HepG2 (cell line): ENCODE measurements around the gene DNAJC12. TPM values are rescaled to one million over a fixed set of nuclear protein-coding genes. Genes with fewer than 3 reads are reported as not detected.

Experiments used
- ATAC-seq: fragments of 200-7000 bp; cut with Tn5 transposase; 3 replicates; pipeline ENCODE4 v1.9.1; 2020; ENCODE audit warnings: mild to moderate bottlenecking, moderate library complexity
- BruUV-seq: library from RNA; stranded (reverse); fragments of 400-500 nt; replicated peaks from 2 replicates; lab custom pipeline; 2021; lab: Mats Ljungman, UMichigan
- CTCF ChIA-PET: fragments of 300-600 bp; formaldehyde crosslinking; extraction: SDS; loops from one replicate; lab custom pipeline; 2021; ENCODE audit warnings: low total read pairs, inconsistent platforms, low intra/inter-chr PET ratio; lab: Yijun Ruan, JAX
- POLR2A ChIA-PET: fragments of 350-600 bp; sonication (Branson Sonifier 250); formaldehyde crosslinking; loops from one replicate; lab custom pipeline; 2020; ENCODE audit warnings: antibody characterized with exemption, inconsistent platforms; lab: Yijun Ruan, JAX
- DNase-seq: peaks from one replicate; pipeline ENCODE4 v3.0.0-alpha.2; 2015; ENCODE audit warnings: low spot score
- FAIRE-seq: peaks from 3 replicates; lab custom pipeline; 2011; peaks lifted over from hg19 to GRCh38; lab: Jason Lieb, UNC
- H2AFZ ChIP-seq: one replicate; pipeline ENCODE4 v1.6.1; 2011; ENCODE audit warnings: low read length, inconsistent platforms
- H3K27ac ChIP-seq: fragments of 300-600 bp; 3 replicates; pipeline ENCODE4 v1.8.0; 2011; ENCODE audit warnings: mixed run types, mild to moderate bottlenecking, mixed read lengths, low read length, inconsistent platforms; ENCODE audit not compliant: insufficient read depth; ENCODE audit errors: extremely low read length
- H3K27me3 ChIP-seq, 2 experiments: fragments of 200-600 bp in 1 of 2; 2 replicates in 1 of 2; 3 replicates in 1 of 2; pipeline versions ENCODE4 v1.6.0 to v1.8.0; 2011; ENCODE audit warnings: low read length in 2 of 2, mild to moderate bottlenecking in 2 of 2, moderate library complexity in 2 of 2, inconsistent platforms in 1 of 2; ENCODE audit not compliant: insufficient read depth in 2 of 2, control insufficient read depth in 1 of 2
- H3K36me3 ChIP-seq, 2 experiments: fragments of 200-600 bp in 1 of 2; replicated peaks in 1 of 2; 2 replicates in 1 of 2; 3 replicates in 1 of 2; pipeline versions ENCODE4 v1.5.1 to v1.8.0; 2011; ENCODE audit warnings: low read length in 2 of 2, inconsistent platforms in 1 of 2; ENCODE audit not compliant: insufficient read depth in 2 of 2, control insufficient read depth in 1 of 2
- H3K4me1 ChIP-seq: 2 replicates; pipeline ENCODE4 v1.5.1; 2012; ENCODE audit warnings: low read length, inconsistent platforms; ENCODE audit not compliant: insufficient read depth
- H3K4me2 ChIP-seq: 2 replicates; pipeline ENCODE4 v1.6.0; 2011; ENCODE audit warnings: low read depth, low read length, inconsistent platforms
- H3K4me3 ChIP-seq, 3 experiments: fragments of 200-600 bp in 1 of 3; sonication (generic), shearing (Covaris generic) in 1 of 3; replicated peaks in 1 of 3; 2 replicates each; pipeline ENCODE4 v1.5.1; 2011 to 2016; ENCODE audit warnings: low read length in 3 of 3, inconsistent platforms in 2 of 3, low read depth in 2 of 3, mild to moderate bottlenecking in 2 of 3, control low read depth in 1 of 3, mixed read lengths in 1 of 3; ENCODE audit not compliant: insufficient read depth in 1 of 3
- H3K79me2 ChIP-seq: one replicate; pipeline ENCODE4 v1.6.1; 2011; ENCODE audit warnings: low read length, inconsistent platforms; ENCODE audit not compliant: insufficient read depth
- H3K9ac ChIP-seq: 2 replicates; pipeline ENCODE4 v1.6.0; 2011; ENCODE audit warnings: mild to moderate bottlenecking, low read depth, low read length, inconsistent platforms; ENCODE audit not compliant: insufficient read depth
- H3K9me3 ChIP-seq: 2 replicates; pipeline ENCODE4 v1.5.1; 2012; ENCODE audit warnings: mild to moderate bottlenecking, low read length
- H4K20me1 ChIP-seq: 2 replicates; pipeline ENCODE4 v1.6.0; 2011; ENCODE audit warnings: inconsistent platforms, mild to moderate bottlenecking, low read length, moderate library complexity; ENCODE audit not compliant: insufficient read depth
- AKAP8 ChIP-seq: sonication (generic); formaldehyde crosslinking; IDR thresholded peaks from 2 replicates; pipeline ENCODE4 v1.5.1; 2020; ENCODE audit warnings: mild to moderate bottlenecking, missing genetic modification reagents
- HMGA1 ChIP-seq: sonication (generic); formaldehyde crosslinking; conservative IDR thresholded peaks from 2 replicates; pipeline ENCODE4 v1.4.0; 2020; ENCODE audit warnings: missing genetic modification reagents
- KLF11 ChIP-seq: IDR thresholded peaks from 2 replicates; pipeline ENCODE4 v1.6.1; 2016; ENCODE audit warnings: missing compliant biosample characterization
- TOE1 ChIP-seq: sonication (generic); formaldehyde crosslinking; IDR thresholded peaks from 2 replicates; pipeline ENCODE4 v1.4.0; 2020; ENCODE audit warnings: mild to moderate bottlenecking, missing genetic modification reagents
- ZNF468 ChIP-seq: sonication (generic); formaldehyde crosslinking; IDR thresholded peaks from 2 replicates; pipeline ENCODE4 v1.8.0; 2022; ENCODE audit warnings: mild to moderate bottlenecking, moderate library complexity, missing genetic modification reagents
- WGBS: methylation state at CpG from one replicate; pipeline ENCODE4 v1.1.6; 2017; ENCODE audit warnings: low lambda C conversion rate; 5-methylcytosine and 5-hydroxymethylcytosine counted together
- in situ Hi-C: cut with HindIII; loops from 2 replicates; pipeline ENCODE4 v1.10.0; 2017; ENCODE audit warnings: low pct_unique_long_range_greater_than_20kb; ENCODE audit not compliant: extremely low pct_ligation_motif_present
- intact Hi-C: fragments of 100-400 bp; cut with micrococcal nuclease; formaldehyde crosslinking; loops from one replicate; pipeline ENCODE4 v1.10.0; 2022; ENCODE audit not compliant: unreplicated experiment
- polyA plus RNA-seq, 8 experiments: library from polyadenylated mRNA; depleted of rRNA in 3 of 8; stranded (reverse) in 7 of 8; unstranded in 1 of 8; fragments of >200 nt; fragmentation: Illumina TruSeq in 4 of 8; extraction: Trizol in 4 of 8; gene quantifications; 2 replicates each; pipeline versions ENCODE4 v1.2.1 to v1.2.3, GENCODE V29; 2011 to 2016; ENCODE audit warnings: low read depth in 4 of 8, missing spikeins in 1 of 8, mixed read lengths in 1 of 8; ENCODE audit not compliant: insufficient read depth in 1 of 8
- total RNA-seq, 5 experiments: library from RNA; depleted of rRNA; stranded (reverse); fragments of >200 nt; fragmentation: Illumina TruSeq; extraction: Trizol; gene quantifications; 2 replicates each; pipeline ENCODE4 v1.2.3, GENCODE V29; 2016; ENCODE audit warnings: low read depth in 1 of 5
- TF ChIP-seq, protein P1 (sequence below): sonication (generic); formaldehyde crosslinking; conservative IDR thresholded peaks from 2 replicates; pipeline ENCODE4 v1.8.0; 2022; ENCODE audit warnings: low read depth, missing genetic modification reagents
- TF ChIP-seq, protein P2 (sequence below): IDR thresholded peaks from 2 replicates; pipeline ENCODE4 v1.6.1; 2016; ENCODE audit warnings: missing compliant biosample characterization, missing genetic modification reagents, borderline replicate concordance
- TF ChIP-seq, protein P3 (sequence below): IDR thresholded peaks from 2 replicates; pipeline ENCODE4 v1.6.1; 2016; ENCODE audit warnings: low read depth, borderline replicate concordance

The DNAJC12 gene
- total and polyA plus RNA-seq, 2 of the 13 experiments (the other 11 are each of a cell fraction or from before 2014, with no cell fraction given): 11.6 to 43.9 TPM

DNA sequence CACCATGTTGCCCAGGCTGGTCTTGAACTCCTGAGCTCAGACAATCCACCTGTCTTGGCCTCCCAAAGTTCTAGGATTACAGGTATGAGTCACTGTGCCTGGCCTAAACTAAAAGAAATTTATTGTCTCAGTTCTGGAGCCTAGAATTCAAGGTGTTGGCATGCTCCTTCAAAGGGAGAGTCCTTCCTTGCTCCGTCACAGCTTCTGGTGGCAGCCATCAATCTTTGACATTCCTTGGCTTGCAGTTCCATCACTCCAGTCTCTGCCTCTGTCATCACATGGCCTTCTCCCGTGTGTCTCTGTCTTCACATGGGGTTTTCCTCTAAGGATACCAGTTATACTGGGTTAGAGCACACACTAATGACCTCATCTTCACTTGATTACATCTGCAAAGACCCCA lies 55.5 kb downstream of the DNAJC12 start:
- ATAC-seq (no peak), FAIRE-seq (no peak)
- Histone ChIP-seq H3K27ac (no peak overlapping the region), H2AFZ (no peak overlapping the region), H3K9me3 (no peaks in the 10 kb centered on the region), H3K36me3 (no peaks in the 10 kb centered on the region), H3K79me2 (no peaks in the 10 kb centered on the region), H4K20me1 (no peaks in the 10 kb centered on the region), H3K4me1 (peaks cover 17% of the 10 kb centered on the region), H3K27me3 (no peaks in the 10 kb centered on the region), H3K9ac (no peak overlapping the region), H3K4me3 (no peak overlapping the region)
- ChIA-PET CTCF (interaction anchor here (1.1 kb wide), 1 partner anchor 85 kb away, joined by 3 read pairs; no protein-coding TSS in a partner anchor), POLR2A (no interaction called here)
- BruUV-seq: no TSS peak
- 29% methylated on average over 2 of the region's 2 CpGs for WGBS
- in situ Hi-C loops: loop anchor here (5.0 kb wide), 1 partner anchor 85 kb away; the partner anchor contains the start of gene CTNNA3
- intact Hi-C loops: loop anchor here (5.0 kb wide), 1 partner anchor 520 kb away; no protein-coding TSS in a partner anchor
- no peak for TF ChIP-seq TOE1 (CRISPR knock-in tag)
- TF ChIP-seq HMGA1: no peak
- TF ChIP-seq AKAP8: no peak
- TF ChIP-seq, protein P1, sequence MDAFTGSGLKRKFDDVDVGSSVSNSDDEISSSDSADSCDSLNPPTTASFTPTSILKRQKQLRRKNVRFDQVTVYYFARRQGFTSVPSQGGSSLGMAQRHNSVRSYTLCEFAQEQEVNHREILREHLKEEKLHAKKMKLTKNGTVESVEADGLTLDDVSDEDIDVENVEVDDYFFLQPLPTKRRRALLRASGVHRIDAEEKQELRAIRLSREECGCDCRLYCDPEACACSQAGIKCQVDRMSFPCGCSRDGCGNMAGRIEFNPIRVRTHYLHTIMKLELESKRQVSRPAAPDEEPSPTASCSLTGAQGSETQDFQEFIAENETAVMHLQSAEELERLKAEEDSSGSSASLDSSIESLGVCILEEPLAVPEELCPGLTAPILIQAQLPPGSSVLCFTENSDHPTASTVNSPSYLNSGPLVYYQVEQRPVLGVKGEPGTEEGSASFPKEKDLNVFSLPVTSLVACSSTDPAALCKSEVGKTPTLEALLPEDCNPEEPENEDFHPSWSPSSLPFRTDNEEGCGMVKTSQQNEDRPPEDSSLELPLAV (CRISPR knock-in tag): no peak
- TF ChIP-seq, protein P2, sequence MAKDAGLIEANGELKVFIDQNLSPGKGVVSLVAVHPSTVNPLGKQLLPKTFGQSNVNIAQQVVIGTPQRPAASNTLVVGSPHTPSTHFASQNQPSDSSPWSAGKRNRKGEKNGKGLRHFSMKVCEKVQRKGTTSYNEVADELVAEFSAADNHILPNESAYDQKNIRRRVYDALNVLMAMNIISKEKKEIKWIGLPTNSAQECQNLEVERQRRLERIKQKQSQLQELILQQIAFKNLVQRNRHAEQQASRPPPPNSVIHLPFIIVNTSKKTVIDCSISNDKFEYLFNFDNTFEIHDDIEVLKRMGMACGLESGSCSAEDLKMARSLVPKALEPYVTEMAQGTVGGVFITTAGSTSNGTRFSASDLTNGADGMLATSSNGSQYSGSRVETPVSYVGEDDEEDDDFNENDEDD (CRISPR knock-in tag): no peak
- TF ChIP-seq, protein P3, sequence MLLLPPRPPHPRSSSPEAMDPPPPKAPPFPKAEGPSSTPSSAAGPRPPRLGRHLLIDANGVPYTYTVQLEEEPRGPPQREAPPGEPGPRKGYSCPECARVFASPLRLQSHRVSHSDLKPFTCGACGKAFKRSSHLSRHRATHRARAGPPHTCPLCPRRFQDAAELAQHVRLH (CRISPR knock-in tag): no peak
- TF ChIP-seq ZNF468: no peak
- TF ChIP-seq KLF11: no peak
- TF ChIP-seq, all 625 proteins: peak for 0
- DNase-seq: no peak
- H3K4me2 ChIP-seq: no peak overlapping the region
